HCT116 (cell line): ENCODE results near the gene DDI2.

Experiments used
- CBX3 ChIP-seq: IDR thresholded peaks from 2 replicates; pipeline ENCODE4 v1.6.1; 2012; ENCODE audit warnings: low read depth
- CTCF ChIP-seq, 3 experiments: fragments of 200-600 bp in 1 of 3; sonication (generic) in 1 of 3; IDR thresholded peaks in 2 of 3; conservative IDR thresholded peaks in 1 of 3; 2 replicates each; pipeline ENCODE4 v1.5.1; 2012 to 2017; ENCODE audit warnings: low read depth in 2 of 3, low read length in 2 of 3, antibody characterized with exemption in 1 of 3, borderline replicate concordance in 1 of 3, control low read depth in 1 of 3, mild to moderate bottlenecking in 1 of 3, mixed read lengths in 1 of 3, mixed run types in 1 of 3, moderate library complexity in 1 of 3; ENCODE audit not compliant: insufficient read depth in 1 of 3
- EGR1 ChIP-seq: IDR thresholded peaks from 2 replicates; pipeline ENCODE4 v1.6.1; 2012; ENCODE audit warnings: low read depth
- EZH2 ChIP-seq: fragments of 200-600 bp; sonication (generic); IDR thresholded peaks from 2 replicates; pipeline ENCODE4 v1.6.1; 2017; ENCODE audit warnings: antibody characterized with exemption, mixed run types
- POLR2A ChIP-seq: IDR thresholded peaks from 2 replicates; pipeline ENCODE4 v1.7.0; 2011; ENCODE audit warnings: borderline replicate concordance; ENCODE audit not compliant: insufficient read depth, insufficient read length; ENCODE audit errors: extremely low read depth
- POLR2AphosphoS5 ChIP-seq: IDR thresholded peaks from 2 replicates; pipeline ENCODE4 v1.6.1; 2011; ENCODE audit warnings: mild to moderate bottlenecking, low read depth, low read length, moderate library complexity
- ZNF274 ChIP-seq: fragments of 200-500 bp; sonication (Bioruptor generic); IDR thresholded peaks from 2 replicates; pipeline ENCODE4 v1.6.1; 2014; ENCODE audit warnings: mild to moderate bottlenecking, low read depth, low read length, inconsistent platforms

DNA sequence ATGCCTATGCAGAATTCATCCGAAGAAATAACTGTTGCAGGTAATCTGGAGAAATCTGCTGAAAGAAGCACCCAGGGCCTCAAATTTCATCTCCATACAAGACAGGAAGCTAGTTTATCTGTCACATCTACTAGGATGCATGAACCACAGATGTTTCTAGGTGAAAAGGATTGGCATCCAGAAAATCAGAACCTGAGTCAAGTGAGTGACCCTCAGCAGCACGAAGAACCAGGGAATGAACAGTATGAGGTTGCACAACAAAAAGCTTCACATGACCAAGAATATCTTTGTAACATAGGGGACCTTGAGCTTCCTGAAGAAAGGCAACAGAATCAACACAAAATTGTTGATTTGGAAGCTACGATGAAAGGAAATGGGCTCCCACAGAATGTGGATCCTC is 42.9 kb downstream of the DDI2 start:
- TF ChIP-seq POLR2AphosphoS5 = no peak
- no peak for TF ChIP-seq CTCF (IDR thresholded peaks at IDR 0.05 in 2 of 3, conservative IDR thresholded peaks at IDR 0.05 in 1 of 3; ENCODE audit: borderline replicate concordance in 1 of 3, insufficient read depth in 1 of 3, low read depth in 2 of 3, low read length in 2 of 3)
- TF ChIP-seq EZH2 = no peak
- no peak for TF ChIP-seq POLR2A
- no peak for TF ChIP-seq EGR1
- no peak for TF ChIP-seq CBX3
- no peak for TF ChIP-seq ZNF274
